ENCODE results near the gene COMT.

Gene COMT

GRCh38 chr22:19941365-19942082 lies at the start of gene COMT, which contains the start of gene TXNRD2:
Gene COMT, plus strand, starts transcription at chr22:19941772. Its CDS starts 20,755 bp downstream, at chr22:19962527.
Gene TXNRD2, minus strand, starts transcription at chr22:19941818. Its CDS starts 15 bp downstream, at chr22:19941803.
- H3K4me3 ChIP-seq = peak within 1 kb of the TSS; percentile 88
- DNase-seq (ENCODE audit: low spot score) = no peak
- peak within 1 kb of the TSS; percentile 98 to 99 for H3K27ac ChIP-seq
- no peak for TF ChIP-seq CTCF (IDR thresholded peaks at IDR 0.05)

DNA sequence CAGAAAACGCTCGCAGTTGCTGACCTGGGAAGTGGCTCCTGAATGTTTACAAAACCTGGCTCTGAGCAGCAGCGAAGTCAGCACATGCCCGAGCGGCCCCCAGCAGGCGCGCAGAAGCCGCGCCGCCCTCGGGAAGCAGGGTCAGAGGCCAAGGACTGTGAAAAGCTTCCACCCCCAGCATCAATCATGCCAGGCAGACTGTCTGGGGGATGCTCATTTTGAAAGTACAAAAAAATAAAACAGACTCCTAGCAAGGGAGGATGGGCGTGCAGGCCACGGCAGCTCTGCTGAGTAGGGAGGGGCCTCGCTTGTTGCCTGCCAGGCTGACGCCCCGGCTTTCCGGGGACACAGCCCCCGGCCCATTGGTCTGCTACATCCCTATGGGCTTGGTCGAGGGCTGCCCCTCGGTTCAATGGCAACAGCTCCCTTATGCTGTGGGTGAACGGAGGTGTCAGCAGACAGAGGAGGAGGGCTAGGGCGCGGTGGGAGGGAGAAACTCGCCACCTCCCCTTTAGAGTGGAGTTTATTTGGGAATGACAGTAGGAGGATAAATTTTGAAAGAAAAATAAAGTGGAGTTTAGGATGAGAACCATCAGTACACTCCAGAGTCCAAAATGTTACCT lies 49.2 kb upstream of the COMT start:
- TF ChIP-seq CTCF (IDR thresholded peaks at IDR 0.05) = no peak
- H3K4me3 ChIP-seq = no peak overlapping the region
- DNase-seq (ENCODE audit: low spot score) = no peak
- no peak overlapping the region for H3K27ac ChIP-seq

DNA sequence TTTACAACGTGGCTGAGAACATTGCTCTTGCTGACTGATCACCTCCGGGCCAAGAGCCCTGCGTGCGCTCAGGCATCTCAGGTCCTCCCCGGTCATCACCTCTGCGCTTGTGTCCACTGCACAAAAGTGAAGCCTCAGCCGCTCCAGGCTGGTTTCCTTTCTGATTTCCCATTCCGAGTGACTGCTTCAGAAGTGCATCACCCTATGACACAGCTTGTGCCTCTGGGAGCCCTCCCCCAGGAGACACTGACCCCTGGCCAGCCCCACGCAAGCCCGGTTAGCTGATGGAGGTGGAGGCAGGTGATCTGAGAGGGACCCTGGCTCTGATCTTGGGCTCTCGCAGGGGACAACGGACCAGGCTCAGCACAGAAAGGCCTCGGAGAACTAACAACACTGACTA lies 48.6 kb upstream of the COMT start:
- no peak for TF ChIP-seq CTCF (IDR thresholded peaks at IDR 0.05)
- Histone ChIP-seq H3K27ac (no peak overlapping the region), H3K4me3 (no peak overlapping the region)
- no peak for DNase-seq (ENCODE audit: low spot score)

DNA sequence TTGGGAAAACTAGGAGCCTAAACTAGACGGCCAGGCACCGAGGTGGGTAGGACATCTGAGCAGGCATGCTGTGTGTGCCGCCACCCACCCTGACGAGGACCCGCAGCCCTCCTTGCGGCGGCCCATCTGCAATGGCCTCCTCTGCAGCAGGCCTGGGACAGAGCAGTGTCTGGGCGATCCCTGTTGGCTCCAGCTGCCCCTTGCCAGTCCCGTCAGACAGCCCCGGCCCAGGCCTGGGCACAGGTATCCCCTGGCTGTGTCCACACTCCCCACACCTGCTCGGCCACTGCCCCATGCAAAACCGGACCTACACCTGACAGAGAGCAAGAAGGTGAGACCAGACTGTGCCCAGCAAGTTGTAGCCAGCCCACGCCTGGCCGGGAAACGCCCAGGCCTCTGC lies 48.2 kb upstream of the COMT start:
- no peak for TF ChIP-seq CTCF (IDR thresholded peaks at IDR 0.05)
- no peak for DNase-seq (ENCODE audit: low spot score)
- H3K4me3 ChIP-seq = no peak overlapping the region
- H3K27ac ChIP-seq = no peak overlapping the region

- no peak for DNase-seq (ENCODE audit: low spot score)
- H3K27ac ChIP-seq = no peak overlapping the region
- no peak for TF ChIP-seq CTCF (IDR thresholded peaks at IDR 0.05)
Observed at GRCh38 chr22:19895160-19895849, 46.3 kb upstream of the COMT start.

GRCh38 chr22:19896665-19897355 lies 44.8 kb upstream of the COMT start:
- TF ChIP-seq CTCF (IDR thresholded peaks at IDR 0.05) = no peak
- DNase-seq (ENCODE audit: low spot score) = no peak
- Histone ChIP-seq H3K4me3 (no peak overlapping the region), H3K27ac (no peak overlapping the region)

More at GRCh38 chr22:19895160-19895849, 46.3 kb upstream of the COMT start:
- no peak overlapping the region for H3K4me3 ChIP-seq

Measured in coronary artery (tissue), 2 donors.